ENCODE data around the gene SS18L1.
A peak's percentile ranks its signal among the peaks of the same experiment; 100 is the strongest.

SS18L1 gene

GRCh38 chr20:62175711-62176110 is 32.1 kb downstream of the SS18L1 start:
- DNase-seq: no peak

GRCh38 chr20:62176866-62177265 is 33.3 kb downstream of the SS18L1 start:
- no peak for DNase-seq

GRCh38 chr20:62177307-62177706 is 33.7 kb downstream of the SS18L1 start:
- no peak for DNase-seq

GRCh38 chr20:62178316-62179161 is 35.0 kb downstream of the SS18L1 start:
- no peak for DNase-seq

GRCh38 chr20:62179162-62179504 is 35.6 kb downstream of the SS18L1 start:
- DNase-seq: no peak

GRCh38 chr20:62181808-62182207 is 38.2 kb downstream of the SS18L1 start:
- no peak for DNase-seq

- DNase-seq: peak; percentile 99
Observed at GRCh38 chr20:62182469-62183425, 39.2 kb downstream of the SS18L1 start, which contains the start of gene MTG2. Gene MTG2 (plus strand): TSS chr20:62183028. CDS start chr20:62193421, 10,393 bp downstream.

GRCh38 chr20:62183426-62184142 is 40.0 kb downstream of the SS18L1 start:
- DNase-seq: peak; percentile 7

- DNase-seq: no peak
Observed at GRCh38 chr20:62186096-62186426, 42.5 kb downstream of the SS18L1 start.

GRCh38 chr20:62186887-62187866 is 43.6 kb downstream of the SS18L1 start:
- DNase-seq: peak; percentile 18

- no peak for DNase-seq
Observed at GRCh38 chr20:62190639-62191411, 47.3 kb downstream of the SS18L1 start.

GRCh38 chr20:62191781-62192559 is 48.4 kb downstream of the SS18L1 start:
- DNase-seq: no peak

GRCh38 chr20:62192635-62193034 is 49.1 kb downstream of the SS18L1 start:
- no peak for DNase-seq

GRCh38 chr20:62193079-62194025 is 49.8 kb downstream of the SS18L1 start:
- no peak for DNase-seq

- no peak for DNase-seq
Observed at GRCh38 chr20:62195075-62195405, 51.5 kb downstream of the SS18L1 start.

- DNase-seq: no peak
Observed at GRCh38 chr20:62195736-62196135, 52.2 kb downstream of the SS18L1 start.

GRCh38 chr20:62196286-62196685 is 52.7 kb downstream of the SS18L1 start:
- no peak for DNase-seq

GRCh38 chr20:62197311-62197710 is 53.7 kb downstream of the SS18L1 start:
- DNase-seq: no peak

- DNase-seq: no peak
Observed at GRCh38 chr20:62197801-62198200, 54.2 kb downstream of the SS18L1 start.

Data from inflammatory macrophage treated with lipopolysaccharide for 4 hours (primary cell).